Renal cortical epithelial cell (primary cell): ENCODE measurements around the gene EGFR. TPM values are rescaled to one million over a fixed set of nuclear protein-coding genes. Genes with fewer than 3 reads are reported as not detected.

Experiments used
- DNase-seq: peaks from one replicate; pipeline ENCODE4 v3.0.0-alpha.2; 2011; ENCODE audit warnings: low read depth
- total RNA-seq: library from RNA; depleted of rRNA; stranded (reverse); fragments of >200 nt; gene quantifications from 2 replicates; pipeline ENCODE4 v1.2.3, GENCODE V29; 2014

The EGFR gene
- total RNA-seq, 1 donor from 2014 or later = 97.1 TPM

DNA sequence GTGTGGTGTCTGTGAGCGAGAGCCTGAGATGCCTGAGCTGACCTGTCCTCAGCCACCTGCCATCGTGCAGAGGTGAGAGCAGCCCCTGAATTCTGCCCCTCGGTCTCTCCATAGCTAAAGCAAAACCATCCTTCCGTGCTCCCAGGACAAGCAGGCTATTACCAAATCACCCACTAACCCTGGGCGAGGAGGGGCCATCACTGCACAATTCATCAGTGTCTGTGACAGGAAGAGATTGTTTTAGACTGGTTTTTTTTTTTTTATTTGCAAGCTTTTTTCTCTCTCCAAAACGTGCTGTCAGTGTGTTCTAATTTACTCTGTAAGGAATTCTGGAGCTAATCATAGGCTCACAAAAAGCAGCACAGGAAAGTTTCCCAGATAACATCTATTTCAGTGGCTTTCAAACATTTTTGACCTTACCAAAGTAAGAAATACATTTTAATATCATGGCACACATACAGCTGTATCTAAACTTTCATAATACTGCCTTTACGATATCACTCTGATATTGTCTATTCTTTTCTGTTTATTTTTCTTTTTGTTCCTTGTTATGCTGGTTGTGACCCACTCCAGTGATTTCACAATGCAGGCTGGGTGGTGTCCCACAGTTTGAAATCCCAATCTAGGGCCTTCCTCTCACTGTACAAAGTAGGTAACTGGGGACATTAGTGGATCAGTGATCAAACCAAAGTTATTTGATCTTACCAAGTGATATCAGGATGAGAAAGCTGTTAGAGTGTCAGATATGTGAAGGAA lies 62.8 kb downstream of the EGFR start:
- no peak for DNase-seq

DNA sequence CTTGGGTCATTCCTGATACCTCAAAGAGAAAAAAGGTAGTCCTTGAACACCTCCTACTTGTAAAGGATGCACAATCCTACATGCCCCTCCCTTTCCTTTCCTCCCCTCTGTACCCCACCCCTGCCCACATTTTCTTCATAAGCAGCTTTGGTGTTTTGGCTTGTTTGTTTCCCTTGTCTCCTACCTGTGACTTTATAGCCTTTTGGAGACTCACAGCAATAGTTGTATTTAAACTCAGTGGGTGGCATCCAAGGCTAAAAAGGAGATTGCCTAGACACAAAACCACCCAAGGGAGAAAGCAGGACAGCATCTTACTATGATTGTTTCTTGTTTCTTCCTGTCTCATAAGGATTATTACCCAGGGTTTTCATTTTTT lies 63.4 kb downstream of the EGFR start:
- DNase-seq = no peak

DNA sequence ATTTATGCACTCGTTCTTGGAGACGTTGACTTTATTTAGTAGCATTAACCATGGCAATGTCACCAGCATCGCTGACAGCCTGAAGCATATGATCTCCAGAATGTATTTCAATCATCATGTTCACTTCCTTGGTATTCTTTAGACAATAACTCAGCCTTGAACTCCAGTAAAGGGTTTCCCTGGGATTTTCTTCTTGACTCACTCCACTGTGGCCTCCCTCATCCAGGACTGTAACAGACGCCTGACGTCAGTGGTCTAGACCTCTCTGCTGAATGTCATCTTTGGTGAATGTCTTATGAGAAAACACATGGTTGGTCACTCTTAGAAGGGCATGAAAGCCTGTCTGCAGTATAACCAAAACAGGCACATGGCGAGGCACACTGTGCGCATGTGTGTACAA lies 64.4 kb downstream of the EGFR start:
- no peak for DNase-seq

DNA sequence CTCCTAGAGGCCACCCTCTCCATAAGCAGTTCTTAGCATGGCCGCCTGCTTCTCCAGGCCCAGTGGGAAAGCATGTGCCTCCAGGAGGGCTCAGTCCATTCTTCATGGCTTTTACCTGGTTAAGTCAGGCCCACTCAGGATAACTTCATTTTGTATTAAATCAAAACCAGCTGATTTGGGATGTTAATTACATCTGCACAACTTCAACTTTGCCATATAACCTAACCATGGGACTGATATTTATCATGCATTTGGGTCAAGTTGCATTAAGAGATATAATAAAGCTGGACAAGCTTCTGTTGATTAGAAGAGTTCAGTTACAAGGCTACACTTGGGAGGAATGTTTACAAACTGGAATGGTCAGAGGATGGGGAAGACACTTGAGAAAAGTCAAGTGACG lies 65.5 kb downstream of the EGFR start:
- no peak for DNase-seq

DNA sequence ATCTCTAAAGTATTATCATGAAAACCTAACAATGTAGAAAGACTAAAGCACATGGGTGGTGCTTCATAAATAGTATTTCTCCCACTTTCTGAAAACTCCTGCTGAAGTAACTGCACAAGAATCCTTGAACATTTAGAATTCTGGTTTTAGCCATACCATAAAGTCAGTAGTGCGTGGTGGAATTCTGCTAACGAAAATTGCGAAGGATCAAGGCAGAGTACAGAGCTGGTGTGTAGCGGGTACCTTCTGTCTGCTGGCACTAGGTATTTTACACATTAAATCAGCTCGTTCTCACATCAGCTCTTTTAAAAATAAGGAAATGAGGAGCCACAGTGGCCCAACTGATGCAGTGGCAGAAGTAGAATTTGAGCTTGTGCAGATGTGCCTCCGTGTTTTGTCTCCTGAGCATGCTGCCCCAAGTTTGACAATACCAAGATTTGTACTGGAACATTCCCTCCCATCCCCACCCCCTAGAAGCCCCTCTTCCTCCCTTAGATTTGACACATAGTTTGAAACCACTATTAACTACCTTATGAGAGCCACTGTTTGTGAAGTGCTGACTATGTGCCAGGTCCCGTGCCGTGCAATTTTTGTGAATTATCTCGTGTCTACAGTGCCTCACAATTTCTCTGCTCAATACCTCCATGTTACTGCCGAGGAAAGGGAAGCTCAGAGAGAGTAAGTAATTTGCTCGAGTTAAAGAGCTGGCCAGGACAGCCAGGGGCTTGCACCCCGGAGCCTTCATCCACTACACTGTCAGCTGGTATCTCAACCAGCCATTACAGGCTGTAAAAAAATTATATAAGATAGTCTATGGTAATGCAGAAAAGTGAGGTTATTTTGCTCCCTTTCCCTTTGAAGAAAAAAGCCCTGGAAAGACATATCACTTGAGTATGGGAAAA lies 66.9 kb downstream of the EGFR start:
- DNase-seq = peak; percentile 72

DNA sequence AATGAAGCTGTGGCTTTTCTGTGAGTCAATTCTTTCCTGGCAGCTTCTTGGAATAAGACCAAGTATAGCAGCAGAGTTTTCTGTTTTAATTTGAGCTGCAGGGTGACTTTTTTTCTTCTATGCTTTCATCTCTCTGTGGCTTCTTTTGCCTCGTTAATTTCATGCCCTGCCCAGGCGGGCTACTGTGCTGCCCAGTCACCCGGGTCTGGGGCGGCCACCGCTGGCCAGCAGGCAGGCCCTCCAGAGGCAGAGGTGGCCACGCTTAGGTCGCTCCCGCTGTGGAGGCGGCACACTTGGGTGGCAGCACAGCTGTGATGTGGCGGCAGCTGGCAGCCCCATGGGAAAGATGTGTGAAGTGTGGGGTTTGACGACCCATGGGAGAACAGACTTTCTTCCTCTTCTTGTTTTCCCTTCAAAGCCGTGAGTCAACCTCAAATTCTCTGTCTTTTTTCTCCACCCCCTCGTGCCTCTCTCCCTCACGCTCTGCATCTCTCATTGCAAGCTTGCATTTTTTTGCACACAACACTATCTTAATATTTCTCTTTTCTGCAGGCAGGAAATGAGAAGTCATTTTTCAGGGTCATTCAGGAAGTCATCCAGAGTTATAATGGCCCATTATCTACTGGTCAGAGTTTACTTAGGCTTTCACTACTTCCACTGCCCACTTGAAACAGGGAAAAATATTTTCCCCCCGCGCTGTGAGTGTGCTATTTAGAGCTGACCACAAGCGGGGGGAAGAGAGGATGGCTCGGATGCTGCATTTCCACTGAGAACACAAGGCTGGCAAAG lies 67.8 kb downstream of the EGFR start:
- peak; percentile 97 for DNase-seq

DNA sequence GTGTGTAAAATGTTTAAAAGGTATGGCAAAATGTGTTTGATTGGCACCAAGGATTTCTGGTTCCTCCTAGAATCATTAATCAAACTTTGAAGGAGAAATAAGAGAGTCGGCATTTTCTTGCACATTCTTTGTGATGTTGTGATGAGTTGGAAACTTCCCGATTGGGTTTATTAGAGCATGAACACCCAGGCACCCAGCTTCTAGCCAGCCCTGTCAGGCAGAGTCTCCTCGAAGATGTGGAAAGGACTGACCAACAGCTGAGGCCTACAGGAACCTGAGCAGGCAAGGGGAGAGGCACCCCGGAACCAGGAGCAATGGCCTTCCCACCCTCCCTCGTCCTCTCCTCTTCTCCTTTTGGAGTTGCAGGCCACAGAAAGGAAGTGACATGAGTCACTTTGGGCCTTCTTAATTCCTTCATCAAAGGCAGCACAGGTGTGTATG lies 68.7 kb downstream of the EGFR start:
- DNase-seq = peak; percentile 80

DNA sequence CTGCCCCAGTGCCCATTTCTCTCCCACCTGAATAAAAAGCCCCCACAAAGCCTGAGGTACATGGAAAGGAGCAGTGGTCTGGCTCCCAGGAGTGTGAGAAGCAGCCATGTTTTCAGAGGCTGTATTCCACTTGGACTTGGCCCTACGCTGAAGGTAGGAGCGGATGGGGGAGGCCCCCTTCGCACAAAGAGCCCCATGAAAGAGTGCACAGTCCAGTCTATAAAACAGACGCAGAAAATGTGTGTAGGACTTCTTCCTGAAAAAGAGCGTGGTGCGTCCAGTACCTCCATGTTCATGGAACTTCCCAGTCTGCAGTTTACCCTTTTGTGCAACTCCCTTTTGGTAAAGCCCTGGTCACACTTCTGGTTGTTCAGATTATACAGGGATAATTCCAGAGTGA lies 69.3 kb downstream of the EGFR start:
- DNase-seq = no peak

DNA sequence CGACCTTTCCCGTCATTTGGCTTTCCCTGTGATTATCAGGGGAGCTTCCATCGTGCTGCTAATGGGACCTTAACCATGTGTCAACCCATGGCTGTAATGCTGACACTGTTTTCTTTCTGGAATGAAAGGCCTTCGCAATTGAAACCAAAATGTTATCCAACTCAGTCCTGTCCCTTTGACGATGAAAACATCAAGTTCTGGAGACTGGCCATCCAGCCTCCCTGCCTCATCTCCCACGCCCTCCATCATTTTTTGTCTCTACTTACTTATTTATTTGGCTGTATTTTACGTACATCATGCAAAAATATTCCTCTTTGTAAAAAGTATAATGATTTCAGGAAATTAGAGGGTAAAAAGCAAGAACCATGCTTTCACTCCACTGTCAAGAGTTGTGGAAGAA lies 69.8 kb downstream of the EGFR start:
- no peak for DNase-seq

DNA sequence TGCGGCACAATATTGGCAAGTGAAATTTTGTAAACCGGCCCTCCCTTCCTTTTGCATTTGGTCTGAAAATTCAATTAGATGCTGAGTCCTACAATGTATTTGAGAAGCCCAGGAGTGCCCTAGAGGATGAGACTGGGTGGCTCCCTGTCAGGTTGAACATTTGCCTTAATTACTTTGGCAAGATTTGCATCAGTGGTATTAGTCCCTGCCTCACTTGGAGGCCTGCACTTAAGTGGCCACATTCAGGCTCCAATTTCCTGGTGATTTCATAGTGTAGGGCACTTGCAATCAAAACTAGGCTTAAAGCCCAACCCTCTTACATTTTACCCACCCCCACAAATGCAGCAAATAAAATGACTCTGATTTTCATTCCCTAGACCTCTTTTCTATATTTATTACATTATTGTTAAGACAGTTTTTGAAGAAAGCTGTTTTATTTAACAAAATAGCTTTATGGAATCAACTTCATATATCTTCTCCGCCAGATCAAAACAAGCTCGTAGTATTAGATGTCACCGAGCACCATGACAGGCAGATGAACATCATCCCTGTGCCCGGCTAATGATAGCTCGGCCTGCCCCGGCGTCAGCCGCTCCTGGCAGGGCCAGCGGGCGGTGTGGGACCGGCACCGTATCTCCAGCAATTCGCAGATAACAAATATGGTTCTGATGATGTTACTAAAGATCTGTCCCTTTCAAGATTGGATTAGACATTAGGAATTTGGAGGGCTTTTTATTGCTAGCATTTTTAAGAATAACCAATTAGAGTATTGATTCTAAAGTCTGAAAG lies 73.6 kb downstream of the EGFR start:
- DNase-seq = peak; percentile 55

DNA sequence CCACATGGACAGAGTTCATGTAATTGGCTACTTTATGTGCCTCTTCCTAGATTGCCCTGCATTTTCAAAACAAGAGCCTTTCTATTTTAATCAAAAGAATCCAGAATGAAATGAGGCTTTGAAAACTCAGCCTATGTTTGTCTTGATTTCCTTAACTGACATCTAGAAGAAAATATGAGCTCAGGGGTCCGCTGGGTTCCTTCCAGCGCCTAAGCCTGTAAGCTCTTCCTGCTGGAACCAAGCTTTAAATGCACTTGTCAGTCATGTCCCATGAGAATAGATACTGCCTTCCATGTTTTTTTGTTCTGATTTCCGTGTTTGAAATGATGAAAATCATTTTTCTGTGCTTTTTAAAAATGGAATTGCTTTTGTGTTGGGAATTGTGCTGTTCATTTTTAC lies 74.2 kb downstream of the EGFR start:
- DNase-seq = no peak

DNA sequence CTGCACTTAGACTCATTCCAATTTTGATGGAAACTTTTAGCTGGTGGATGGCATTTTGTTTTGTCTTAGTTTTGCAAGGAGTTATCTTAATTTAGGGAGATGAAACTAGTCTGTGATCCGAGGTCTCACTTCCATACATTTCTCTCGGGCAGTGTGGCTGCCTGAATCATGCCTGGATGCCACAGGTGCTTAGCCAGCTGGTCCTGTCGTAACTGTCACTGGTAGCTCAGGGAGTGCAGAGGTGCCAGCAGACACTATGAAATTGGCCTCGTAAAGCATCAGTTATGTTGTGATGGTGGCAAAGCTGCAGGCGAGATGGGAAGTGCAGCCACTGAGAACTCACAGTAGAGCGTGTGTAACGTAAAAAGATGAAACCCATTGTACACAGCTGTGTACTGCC lies 74.9 kb downstream of the EGFR start:
- DNase-seq = no peak

DNA sequence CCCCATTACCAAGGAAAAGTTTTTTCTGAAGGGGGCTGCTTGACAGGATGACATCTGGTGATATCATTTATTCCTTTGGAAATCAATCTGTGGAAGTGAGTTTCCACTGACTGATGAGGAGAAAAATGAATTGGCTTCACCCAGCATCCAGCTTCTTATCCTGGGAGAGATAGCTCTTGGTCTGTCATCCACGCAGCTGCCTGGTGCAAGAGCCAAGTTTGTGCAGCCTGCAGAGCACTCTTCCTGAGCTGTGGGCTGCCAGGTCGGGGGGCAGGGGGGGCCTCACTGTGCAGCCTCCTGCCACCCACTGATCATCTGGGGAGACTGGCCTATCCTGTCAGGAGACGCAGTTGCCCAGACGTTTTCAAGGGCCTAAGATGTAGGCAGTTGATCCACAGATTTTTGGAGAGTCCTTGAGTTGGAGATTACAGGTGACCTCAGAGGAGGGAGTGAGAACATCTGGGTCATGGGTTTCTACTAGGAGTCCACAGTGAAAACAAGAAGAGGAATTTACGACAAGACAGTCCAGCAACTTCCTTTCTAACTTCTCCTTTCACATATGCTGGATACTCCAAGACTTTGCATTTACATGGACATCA lies 75.4 kb downstream of the EGFR start:
- no peak for DNase-seq

DNA sequence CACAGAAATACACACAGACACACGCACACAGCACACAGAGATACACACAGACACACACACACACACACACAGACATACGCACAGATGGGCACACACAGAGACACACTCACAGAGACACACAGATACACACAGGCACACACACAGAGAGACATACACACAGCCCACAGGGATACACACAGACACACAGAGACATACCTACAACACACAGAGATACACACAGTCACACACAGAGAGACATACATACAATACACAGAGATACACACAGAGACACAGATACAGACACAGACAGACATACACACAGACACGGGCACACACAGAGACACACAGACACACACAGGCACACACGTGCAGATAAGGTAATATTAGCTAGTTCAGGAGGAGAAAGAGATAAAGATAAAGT lies 76.9 kb downstream of the EGFR start:
- DNase-seq = no peak

DNA sequence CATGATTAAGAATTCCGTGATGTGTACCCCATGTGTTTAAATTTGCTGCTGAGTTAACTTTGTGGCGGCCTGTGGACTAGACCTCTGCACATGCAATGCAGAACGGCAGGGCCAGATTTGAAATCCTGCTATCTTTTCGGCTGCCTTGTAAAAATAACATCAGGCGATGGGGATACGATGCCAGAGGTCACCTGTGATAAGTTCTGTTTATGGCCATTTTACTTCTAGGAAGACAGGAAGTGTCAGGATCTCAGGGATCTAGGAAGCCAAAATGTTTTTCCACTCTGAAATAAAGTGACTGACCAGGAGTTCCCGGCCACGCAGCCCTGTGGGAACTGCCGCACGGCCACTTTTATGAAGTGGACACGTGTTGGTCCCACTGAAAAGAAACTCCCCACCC lies 77.5 kb downstream of the EGFR start:
- no peak for DNase-seq

DNA sequence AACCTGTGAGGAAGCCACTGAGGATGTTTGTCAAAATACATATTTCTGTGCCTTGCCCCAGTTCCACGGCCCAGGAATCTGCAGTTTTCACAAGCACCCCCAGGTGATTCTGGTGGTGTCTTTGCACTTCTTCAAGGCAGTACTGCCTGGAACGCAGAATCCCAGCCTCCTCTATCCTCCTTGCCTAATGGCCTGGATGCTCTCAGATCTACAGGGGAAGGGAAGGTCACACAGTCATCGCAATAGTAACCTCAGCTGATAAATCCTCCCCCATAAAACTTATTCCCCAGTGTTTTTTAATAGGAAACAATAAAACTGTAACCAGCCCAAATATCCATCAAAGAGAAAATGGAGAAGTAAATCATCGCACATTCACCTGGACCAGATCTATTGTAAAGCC lies 78.3 kb downstream of the EGFR start:
- no peak for DNase-seq

DNA sequence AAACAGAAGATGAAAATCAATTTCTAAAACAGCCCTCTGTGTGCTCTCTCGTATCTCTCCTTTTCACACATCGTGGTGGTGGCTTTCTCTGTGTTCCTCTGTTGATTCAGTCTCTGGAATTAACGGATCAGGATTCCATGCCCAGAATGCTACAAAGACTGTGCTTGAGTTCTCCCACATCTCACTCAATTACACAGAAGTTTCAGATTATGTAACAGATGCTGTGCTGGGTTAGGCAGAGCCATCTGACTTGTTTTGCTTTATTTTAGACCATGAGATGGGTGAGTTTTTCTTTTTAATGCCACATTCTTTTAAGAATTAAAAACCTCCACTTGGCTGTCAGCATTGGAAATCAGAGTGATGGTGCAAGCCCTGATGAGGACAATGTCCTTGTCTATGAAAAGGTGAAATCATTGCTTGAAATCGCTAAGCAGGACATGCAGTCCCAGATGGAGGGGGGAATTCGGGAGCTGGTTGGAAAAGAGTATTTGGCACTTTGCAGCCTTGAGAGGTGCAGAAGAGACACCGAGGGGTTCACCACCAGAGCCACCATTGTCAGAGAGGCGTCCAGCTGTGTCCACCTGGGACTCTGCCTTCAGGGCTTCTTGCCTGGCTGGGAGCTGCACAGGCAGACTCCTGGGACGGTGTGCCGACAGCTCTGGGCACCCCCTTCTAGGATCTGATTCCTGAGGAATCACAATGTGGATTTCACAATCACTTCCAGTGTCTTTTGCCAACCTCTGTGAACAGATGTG lies 80.4 kb downstream of the EGFR start:
- no peak for DNase-seq

DNA sequence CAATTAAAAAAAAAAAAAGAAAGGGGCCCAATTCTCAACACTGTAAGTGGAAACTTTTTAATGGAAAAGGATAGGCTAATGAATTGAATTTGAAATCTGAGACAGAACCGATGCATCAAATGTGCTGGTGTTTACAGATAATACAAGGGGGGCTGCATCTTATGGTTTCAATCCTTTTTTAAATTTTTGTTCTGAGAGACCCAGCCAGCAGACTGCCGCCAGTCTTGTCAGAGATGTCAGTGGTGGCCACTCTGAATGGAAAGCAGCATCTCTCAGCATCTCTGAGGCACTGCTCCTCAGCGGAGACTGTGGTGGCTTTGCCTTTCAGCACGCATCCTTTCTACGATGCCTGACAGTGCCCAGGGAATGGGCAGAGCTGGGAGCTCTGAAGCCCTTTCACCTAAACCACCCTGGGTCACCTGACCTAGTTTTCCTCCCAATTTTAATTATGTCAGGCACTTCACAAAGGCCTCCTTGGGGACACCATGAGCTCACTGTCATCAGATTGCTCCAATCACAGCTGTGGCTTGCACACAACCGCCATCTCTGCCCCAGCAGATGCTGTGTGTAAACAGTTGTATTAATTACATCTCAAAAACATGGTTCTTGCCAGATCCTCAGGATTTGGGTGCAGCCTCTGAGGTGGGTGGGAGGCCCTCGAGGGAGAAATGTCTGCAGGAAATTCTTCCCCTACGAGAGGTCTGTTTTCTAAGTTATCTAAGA lies 81.2 kb downstream of the EGFR start:
- no peak for DNase-seq

DNA sequence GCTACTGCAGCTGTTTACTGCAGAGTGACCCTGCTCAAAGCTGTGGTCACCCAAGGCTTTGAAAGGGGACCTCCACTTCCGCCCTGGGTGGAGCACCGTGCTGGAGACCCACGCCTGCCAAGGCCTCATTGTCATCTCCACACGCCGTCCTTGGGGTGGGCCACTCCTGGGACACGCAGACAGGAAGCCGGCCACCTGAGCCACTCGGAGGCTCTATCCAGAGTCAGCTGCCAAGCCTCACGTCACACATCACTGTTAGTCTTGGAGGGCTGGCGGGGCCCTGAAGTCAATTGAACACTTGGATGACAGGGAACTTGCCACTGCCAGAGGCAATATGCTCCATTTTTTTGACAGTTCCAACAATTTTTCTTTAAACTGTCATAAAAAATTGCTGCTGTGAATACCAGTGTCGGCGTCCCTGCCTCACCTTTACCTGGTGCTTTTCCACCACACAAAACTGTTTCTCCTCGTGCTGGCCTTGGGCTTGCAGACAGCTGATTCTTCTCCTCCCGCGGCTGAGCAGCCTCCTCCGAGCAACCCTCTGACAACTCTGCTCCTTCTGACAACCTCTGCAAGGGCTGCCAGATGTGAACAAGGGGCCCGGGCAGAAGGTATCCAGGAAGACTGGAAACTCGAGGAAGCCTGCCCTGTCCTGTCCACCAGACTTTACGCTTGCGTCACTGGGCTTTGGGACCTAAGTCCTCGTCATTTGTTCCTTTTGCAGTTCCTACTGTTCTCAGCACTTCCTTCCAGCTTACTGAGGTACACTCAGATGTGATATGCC lies 81.9 kb downstream of the EGFR start:
- no peak for DNase-seq
